CD4-positive, alpha-beta T cell treated with Interleukin-6 at 100 ng/mL for 8 hours (primary cell): ENCODE measurements around the gene FOXK1.

Source experiments
- DNase-seq: peaks from one replicate; pipeline ENCODE4 v3.0.0-alpha.2; 2020; ENCODE audit warnings: mixed read lengths, low spot score

FOXK1 gene

GRCh38 chr7:4722960-4723630, 41.0 kb downstream of the FOXK1 start:
- DNase-seq = no peak

GRCh38 chr7:4724648-4725013, 42.5 kb downstream of the FOXK1 start:
- no peak for DNase-seq

- peak; percentile 24 for DNase-seq
These were observed 43.1 kb downstream of the FOXK1 start for GRCh38 chr7:4725014-4725849.

GRCh38 chr7:4725850-4726450, 43.9 kb downstream of the FOXK1 start:
- no peak for DNase-seq

- DNase-seq = no peak
These were observed 44.5 kb downstream of the FOXK1 start for GRCh38 chr7:4726566-4726965.

- no peak for DNase-seq
These were observed 46.0 kb downstream of the FOXK1 start for GRCh38 chr7:4727914-4728705.

GRCh38 chr7:4729266-4729665, 47.2 kb downstream of the FOXK1 start:
- DNase-seq = no peak

GRCh38 chr7:4730276-4730675, 48.2 kb downstream of the FOXK1 start:
- DNase-seq = no peak

- no peak for DNase-seq
These were observed 48.9 kb downstream of the FOXK1 start for GRCh38 chr7:4730971-4731370.

GRCh38 chr7:4731803-4732202, 49.7 kb downstream of the FOXK1 start:
- DNase-seq = no peak

- DNase-seq = no peak
These were observed 51.9 kb downstream of the FOXK1 start for GRCh38 chr7:4733936-4734528.

- no peak for DNase-seq
These were observed 52.7 kb downstream of the FOXK1 start for GRCh38 chr7:4734587-4735345.

- DNase-seq = no peak
These were observed 55.2 kb downstream of the FOXK1 start for GRCh38 chr7:4737300-4737699.

- DNase-seq = no peak
These were observed 56.8 kb downstream of the FOXK1 start for GRCh38 chr7:4738711-4739527.

GRCh38 chr7:4739528-4739992, 57.5 kb downstream of the FOXK1 start:
- DNase-seq = peak; percentile 21

- no peak for DNase-seq
These were observed 58.7 kb downstream of the FOXK1 start for GRCh38 chr7:4740796-4741195.

GRCh38 chr7:4742051-4742573, 60.0 kb downstream of the FOXK1 start:
- no peak for DNase-seq

GRCh38 chr7:4742852-4743251, 60.8 kb downstream of the FOXK1 start:
- no peak for DNase-seq

GRCh38 chr7:4744391-4745264, 62.5 kb downstream of the FOXK1 start:
- peak; percentile 58 for DNase-seq
